Karpas-422 (cell line): Measurements from ENCODE around the gene ATP11C. TPM values are rescaled to one million over a fixed set of nuclear protein-coding genes. Genes with fewer than 3 reads are reported as not detected.

Experiments used
- DNase-seq: peaks from one replicate; pipeline ENCODE4 v3.0.0-alpha.2; 2015
- H2AFZ ChIP-seq: fragments of 200-600 bp; sonication (generic); 2 replicates; pipeline ENCODE4 v1.6.1; 2014; ENCODE audit warnings: antibody characterized with exemption, low read length, mixed read lengths
- H3K27ac ChIP-seq: fragments of 200-600 bp; sonication (generic); 2 replicates; pipeline ENCODE4 v1.5.1; 2014; ENCODE audit warnings: mild to moderate bottlenecking, low read length, moderate library complexity
- H3K27me3 ChIP-seq: fragments of 200-600 bp; sonication (generic); 2 replicates; pipeline ENCODE4 v1.6.1; 2014; ENCODE audit warnings: low read length, mixed read lengths
- H3K36me3 ChIP-seq: fragments of 200-600 bp; sonication (generic); 2 replicates; pipeline ENCODE4 v1.6.1; 2014; ENCODE audit warnings: low read length, mixed read lengths; ENCODE audit not compliant: insufficient read depth
- H3K4me1 ChIP-seq: fragments of 200-600 bp; sonication (generic); 2 replicates; pipeline ENCODE4 v1.6.1; 2014; ENCODE audit warnings: mild to moderate bottlenecking, low read length, mixed read lengths
- H3K4me2 ChIP-seq: fragments of 200-600 bp; sonication (generic); 2 replicates; pipeline ENCODE4 v1.6.1; 2014; ENCODE audit warnings: low read length, low read depth, mild to moderate bottlenecking; ENCODE audit not compliant: poor library complexity, severe bottlenecking
- H3K4me3 ChIP-seq: fragments of 200-600 bp; sonication (generic); 2 replicates; pipeline ENCODE4 v1.5.1; 2014; ENCODE audit warnings: mild to moderate bottlenecking, antibody characterized with exemption, low read length, mixed read lengths
- H3K79me2 ChIP-seq: fragments of 200-600 bp; sonication (generic); 2 replicates; pipeline ENCODE4 v1.6.1; 2014; ENCODE audit warnings: mild to moderate bottlenecking, low read length, mixed read lengths
- H3K9ac ChIP-seq: fragments of 200-600 bp; sonication (generic); 2 replicates; pipeline ENCODE4 v1.6.0; 2014; ENCODE audit warnings: low read length
- H3K9me2 ChIP-seq: fragments of 200-600 bp; sonication (generic), shearing (Covaris generic); replicated peaks from 2 replicates; pipeline ENCODE4 v1.6.0; 2014; ENCODE audit warnings: mild to moderate bottlenecking, low read length, moderate library complexity; ENCODE audit not compliant: insufficient read depth
- H3K9me3 ChIP-seq: fragments of 300-700, 200-600 bp; sonication (generic); 2 replicates; pipeline ENCODE4 v1.6.1; 2014; ENCODE audit warnings: low read length, mixed read lengths
- H4K20me1 ChIP-seq: fragments of 200-600 bp; sonication (generic); 2 replicates; pipeline ENCODE4 v1.6.1; 2014; ENCODE audit warnings: mild to moderate bottlenecking, antibody characterized with exemption, low read length, low read depth; ENCODE audit not compliant: insufficient read depth
- total RNA-seq: library from RNA; depleted of rRNA; stranded (reverse); fragments of >200 nt; shearing (Covaris generic); gene quantifications from 2 replicates; pipeline ENCODE4 v1.2.3, GENCODE V29; 2014; ENCODE audit warnings: low replicate concordance

Gene ATP11C
- total RNA-seq, 1 experiment from 2014 or later: 37.4 TPM

GRCh38 chrX:139890991-139891700, 41.7 kb downstream of the ATP11C start:
- no peak overlapping the region for H2AFZ ChIP-seq
- H3K9me2 ChIP-seq: no peaks in the 10 kb centered on the region
- no peak overlapping the region for H3K4me3 ChIP-seq
- H3K27me3 ChIP-seq: no peaks in the 10 kb centered on the region
- 0 out of 2 replicates have a peak, but pooled peaks cover 2% of the 10 kb centered on the region for H3K36me3 ChIP-seq
- H3K79me2 ChIP-seq: peaks cover 71% of the 10 kb centered on the region
- H3K9ac ChIP-seq: no peak overlapping the region
- no peak for DNase-seq
- no peaks in the 10 kb centered on the region for H3K9me3 ChIP-seq
- no peaks in the 10 kb centered on the region for H4K20me1 ChIP-seq
- H3K4me1 ChIP-seq: peaks cover 9% of the 10 kb centered on the region
- H3K4me2 ChIP-seq: no peak overlapping the region
- no peak overlapping the region for H3K27ac ChIP-seq

GRCh38 chrX:139889760-139890159, 43.1 kb downstream of the ATP11C start:
- Histone ChIP-seq H3K27me3 (no peaks in the 10 kb centered on the region), H3K4me2 (no peak overlapping the region), H3K9ac (no peak overlapping the region), H3K4me3 (no peak overlapping the region), H2AFZ (no peak overlapping the region), H3K9me2 (no peaks in the 10 kb centered on the region), H3K79me2 (peaks cover 75% of the 10 kb centered on the region), H3K27ac (no peak overlapping the region), H3K9me3 (no peaks in the 10 kb centered on the region), H3K36me3 (0 out of 2 replicates have a peak, but pooled peaks cover 2% of the 10 kb centered on the region), H3K4me1 (peaks cover 9% of the 10 kb centered on the region), H4K20me1 (no peaks in the 10 kb centered on the region)
- no peak for DNase-seq

- no peak overlapping the region for H3K9ac ChIP-seq
- H3K4me3 ChIP-seq: no peak overlapping the region
- H3K9me2 ChIP-seq: no peaks in the 10 kb centered on the region
- no peaks in the 10 kb centered on the region for H3K27me3 ChIP-seq
- H3K36me3 ChIP-seq: no peaks in the 10 kb centered on the region
- H3K79me2 ChIP-seq: peaks cover 79% of the 10 kb centered on the region
- no peaks in the 10 kb centered on the region for H3K9me3 ChIP-seq
- H3K4me1 ChIP-seq: no peaks in the 10 kb centered on the region
- DNase-seq: no peak
- H3K27ac ChIP-seq: no peak overlapping the region
- H2AFZ ChIP-seq: no peak overlapping the region
- no peak overlapping the region for H3K4me2 ChIP-seq
- no peaks in the 10 kb centered on the region for H4K20me1 ChIP-seq
Observed at GRCh38 chrX:139883984-139884383, 48.9 kb downstream of the ATP11C start.

GRCh38 chrX:139882299-139882698, 50.6 kb downstream of the ATP11C start:
- DNase-seq: no peak
- no peaks in the 10 kb centered on the region for H3K9me2 ChIP-seq
- no peaks in the 10 kb centered on the region for H3K27me3 ChIP-seq
- no peaks in the 10 kb centered on the region for H3K36me3 ChIP-seq
- no peak overlapping the region for H3K9ac ChIP-seq
- no peak overlapping the region for H2AFZ ChIP-seq
- no peak overlapping the region for H3K4me2 ChIP-seq
- no peaks in the 10 kb centered on the region for H3K9me3 ChIP-seq
- H3K79me2 ChIP-seq: peaks cover 86% of the 10 kb centered on the region
- no peak overlapping the region for H3K4me3 ChIP-seq
- peaks cover 2% of the 10 kb centered on the region for H3K4me1 ChIP-seq
- no peak overlapping the region for H3K27ac ChIP-seq
- no peaks in the 10 kb centered on the region for H4K20me1 ChIP-seq

GRCh38 chrX:139881572-139881971, 51.3 kb downstream of the ATP11C start:
- Histone ChIP-seq H3K36me3 (no peaks in the 10 kb centered on the region), H3K27ac (no peak overlapping the region), H4K20me1 (no peaks in the 10 kb centered on the region), H3K27me3 (no peaks in the 10 kb centered on the region), H3K9me2 (no peaks in the 10 kb centered on the region), H3K79me2 (peaks cover 89% of the 10 kb centered on the region), H3K4me1 (peaks cover 10% of the 10 kb centered on the region), H3K4me3 (no peak overlapping the region), H3K9ac (no peak overlapping the region), H3K4me2 (no peak overlapping the region), H2AFZ (no peak overlapping the region), H3K9me3 (no peaks in the 10 kb centered on the region)
- DNase-seq: no peak

- no peak overlapping the region for H3K27ac ChIP-seq
- no peak overlapping the region for H3K4me2 ChIP-seq
- H2AFZ ChIP-seq: no peak overlapping the region
- no peak for DNase-seq
- H3K79me2 ChIP-seq: peaks cover 89% of the 10 kb centered on the region
- H3K27me3 ChIP-seq: no peaks in the 10 kb centered on the region
- no peaks in the 10 kb centered on the region for H4K20me1 ChIP-seq
- no peaks in the 10 kb centered on the region for H3K9me3 ChIP-seq
- H3K4me1 ChIP-seq: peaks cover 12% of the 10 kb centered on the region
- H3K36me3 ChIP-seq: no peaks in the 10 kb centered on the region
- no peak overlapping the region for H3K9ac ChIP-seq
- H3K9me2 ChIP-seq: no peaks in the 10 kb centered on the region
- H3K4me3 ChIP-seq: no peak overlapping the region
Observed at GRCh38 chrX:139881130-139881529, 51.7 kb downstream of the ATP11C start.

- no peak overlapping the region for H3K4me2 ChIP-seq
Observed at GRCh38 chrX:139877710-139878414, 55.0 kb downstream of the ATP11C start.

GRCh38 chrX:139875841-139876240, 57.0 kb downstream of the ATP11C start:
- H2AFZ ChIP-seq: no peak overlapping the region
- H3K9ac ChIP-seq: no peak overlapping the region
- H3K79me2 ChIP-seq: peaks cover 50% of the 10 kb centered on the region
- no peaks in the 10 kb centered on the region for H3K27me3 ChIP-seq
- no peak overlapping the region for H3K27ac ChIP-seq
- no peaks in the 10 kb centered on the region for H3K9me3 ChIP-seq
- H3K4me1 ChIP-seq: peaks cover 12% of the 10 kb centered on the region
- H3K36me3 ChIP-seq: no peaks in the 10 kb centered on the region
- DNase-seq: no peak
- H4K20me1 ChIP-seq: no peaks in the 10 kb centered on the region
- H3K4me3 ChIP-seq: no peak overlapping the region
- H3K9me2 ChIP-seq: no peaks in the 10 kb centered on the region
- no peak overlapping the region for H3K4me2 ChIP-seq

More at GRCh38 chrX:139877710-139878414, 55.0 kb downstream of the ATP11C start:
- H3K27ac ChIP-seq: no peak overlapping the region
- no peaks in the 10 kb centered on the region for H3K9me3 ChIP-seq
- H3K9me2 ChIP-seq: no peaks in the 10 kb centered on the region
- no peaks in the 10 kb centered on the region for H3K27me3 ChIP-seq
- H3K79me2 ChIP-seq: peaks cover 63% of the 10 kb centered on the region
- no peaks in the 10 kb centered on the region for H4K20me1 ChIP-seq
- H2AFZ ChIP-seq: no peak overlapping the region
- H3K4me3 ChIP-seq: no peak overlapping the region
- H3K4me1 ChIP-seq: peaks cover 12% of the 10 kb centered on the region
- H3K36me3 ChIP-seq: no peaks in the 10 kb centered on the region
- no peak overlapping the region for H3K9ac ChIP-seq
- DNase-seq: no peak
